LNCaP clone FGC (cell line): ENCODE results near the gene DST.

ENCODE experiments used
- DNase-seq: peaks from one replicate; pipeline ENCODE4 v3.0.0-alpha.2; 2011; ENCODE audit warnings: low read depth
- H3K4me3 ChIP-seq: 2 replicates; pipeline ENCODE4 v1.5.1; 2011; ENCODE audit warnings: mild to moderate bottlenecking, low read depth, low read length, control low read depth
- CTCF ChIP-seq: IDR thresholded peaks from 2 replicates; pipeline ENCODE4 v1.5.1; 2012; ENCODE audit warnings: mild to moderate bottlenecking; ENCODE audit not compliant: control insufficient read depth, insufficient read depth; ENCODE audit errors: extremely low read depth

Gene DST

GRCh38 chr6:56618050-56618449, 24.6 kb downstream of the DST start:
- H3K4me3 ChIP-seq = no peak overlapping the region
- no peak for DNase-seq
- no peak for TF ChIP-seq CTCF

- no peak for DNase-seq
- TF ChIP-seq CTCF = no peak
- no peak overlapping the region for H3K4me3 ChIP-seq
Measured at GRCh38 chr6:56616967-56617366, 25.7 kb downstream of the DST start.

- TF ChIP-seq CTCF = no peak
- no peak for DNase-seq
- no peak overlapping the region for H3K4me3 ChIP-seq
Measured at GRCh38 chr6:56613247-56613851, 29.3 kb downstream of the DST start.

- DNase-seq = no peak
- no peak overlapping the region for H3K4me3 ChIP-seq
- TF ChIP-seq CTCF = no peak
Measured at GRCh38 chr6:56608332-56608731, 34.4 kb downstream of the DST start.

- H3K4me3 ChIP-seq = no peak overlapping the region
- DNase-seq = no peak
- TF ChIP-seq CTCF = no peak
Measured at GRCh38 chr6:56607111-56607752, 35.5 kb downstream of the DST start.

- no peak for TF ChIP-seq CTCF
- no peak overlapping the region for H3K4me3 ChIP-seq
- DNase-seq = no peak
Measured at GRCh38 chr6:56605435-56605834, 37.3 kb downstream of the DST start.

- no peak overlapping the region for H3K4me3 ChIP-seq
- DNase-seq = no peak
- no peak for TF ChIP-seq CTCF
Measured at GRCh38 chr6:56604186-56604585, 38.5 kb downstream of the DST start.
